CD14-positive monocyte (primary cell): Measurements from ENCODE around the gene MYORG. TPM values are rescaled to one million over a fixed set of nuclear protein-coding genes. Genes with fewer than 3 reads are reported as not detected.

Experiments used
- DNase-seq, 3 donors: peaks; one replicate each; pipeline ENCODE4 v3.0.0-alpha.2; 2011 to 2022
- H2AFZ ChIP-seq: 2 replicates; pipeline ENCODE4 v1.6.0; 2012; ENCODE audit warnings: mild to moderate bottlenecking, low read depth, low read length, inconsistent platforms; ENCODE audit not compliant: insufficient read depth, poor library complexity, severe bottlenecking
- H3K27ac ChIP-seq, 2 donors: 1 replicate in 1 of 2; 2 replicates in 1 of 2; pipeline ENCODE4 v1.5.1; 2012 to 2013; ENCODE audit warnings: low read length in 2 of 2, control low read depth in 1 of 2, inconsistent platforms in 1 of 2, low read depth in 1 of 2, mild to moderate bottlenecking in 1 of 2
- H3K27me3 ChIP-seq, 2 donors: one replicate each; pipeline versions ENCODE4 v1.6.0 to v1.6.1; 2011 to 2013; ENCODE audit warnings: low read length in 2 of 2; ENCODE audit not compliant: control insufficient read depth in 2 of 2, insufficient read depth in 2 of 2
- H3K36me3 ChIP-seq, 2 donors: replicated peaks in 1 of 2; 1 replicate in 1 of 2; 2 replicates in 1 of 2; pipeline versions ENCODE4 v1.5.1 to v1.6.1; 2012 to 2013; ENCODE audit warnings: low read length in 2 of 2, control low read depth in 1 of 2, inconsistent platforms in 1 of 2, mild to moderate bottlenecking in 1 of 2; ENCODE audit not compliant: insufficient read depth in 2 of 2, control insufficient read depth in 1 of 2
- H3K4me1 ChIP-seq, 2 donors: 1 replicate in 1 of 2; 2 replicates in 1 of 2; pipeline versions ENCODE4 v1.5.1 to v1.6.1; 2012 to 2013; ENCODE audit warnings: low read length in 2 of 2, control low read depth in 1 of 2, inconsistent platforms in 1 of 2, mild to moderate bottlenecking in 1 of 2, moderate library complexity in 1 of 2; ENCODE audit not compliant: insufficient read depth in 2 of 2, control insufficient read depth in 1 of 2
- H3K4me2 ChIP-seq: replicated peaks from 2 replicates; pipeline ENCODE3; 2012; ENCODE audit warnings: low read length, moderate library complexity, mild to moderate bottlenecking; ENCODE audit not compliant: poor library complexity, severe bottlenecking; ENCODE audit errors: extremely low read depth
- H3K4me3 ChIP-seq, 3 experiments: fragments of 200-600 bp in 1 of 3; sonication (generic) in 1 of 3; replicated peaks in 1 of 3; 1 replicate in 2 of 3; 2 replicates in 1 of 3; pipeline ENCODE4 v1.5.1; 2011 to 2013; ENCODE audit warnings: low read length in 3 of 3, mild to moderate bottlenecking in 3 of 3, control low read depth in 2 of 3, low read depth in 2 of 3, inconsistent platforms in 1 of 3, moderate library complexity in 1 of 3
- H3K79me2 ChIP-seq: 2 replicates; pipeline ENCODE4 v1.6.0; 2012; ENCODE audit warnings: mild to moderate bottlenecking, control low read depth, inconsistent platforms, low read length, moderate library complexity; ENCODE audit not compliant: insufficient read depth
- H3K9ac ChIP-seq: 2 replicates; pipeline ENCODE4 v1.6.0; 2017; ENCODE audit warnings: low read length, mild to moderate bottlenecking; ENCODE audit not compliant: insufficient read depth, poor library complexity, severe bottlenecking
- H3K9me3 ChIP-seq, 2 donors: replicated peaks in 1 of 2; 1 replicate in 1 of 2; 2 replicates in 1 of 2; pipeline versions ENCODE4 v1.5.1 to v1.6.1; 2012 to 2013; ENCODE audit warnings: low read length in 2 of 2, control low read depth in 1 of 2; ENCODE audit not compliant: control insufficient read depth in 1 of 2, insufficient read depth in 1 of 2
- H4K20me1 ChIP-seq: 2 replicates; pipeline ENCODE4 v1.6.0; 2012; ENCODE audit warnings: mild to moderate bottlenecking, low read length, control low read depth, moderate library complexity; ENCODE audit not compliant: insufficient read depth
- H3K27ac Mint-ChIP-seq, 7 donors: one replicate each; pipeline ENCODE4 v1.8.0; 2020; ENCODE audit warnings: mild to moderate bottlenecking in 7 of 7, mixed read lengths in 7 of 7, moderate library complexity in 6 of 7, inconsistent platforms in 2 of 7
- H3K27me3 Mint-ChIP-seq, 3 donors: one replicate each; pipeline ENCODE4 v1.8.0; 2021 to 2022; ENCODE audit warnings: low read depth in 3 of 3, mild to moderate bottlenecking in 3 of 3, mixed read lengths in 3 of 3, moderate library complexity in 3 of 3, inconsistent platforms in 1 of 3
- H3K36me3 Mint-ChIP-seq, 2 donors: one replicate each; pipeline ENCODE4 v1.8.0; 2020; ENCODE audit warnings: mixed read lengths in 2 of 2, inconsistent platforms in 1 of 2, mild to moderate bottlenecking in 1 of 2
- H3K4me1 Mint-ChIP-seq: one replicate; pipeline ENCODE4 v1.8.0; 2020; ENCODE audit warnings: mild to moderate bottlenecking, mixed read lengths
- H3K4me3 Mint-ChIP-seq, 2 donors: one replicate each; pipeline ENCODE4 v1.8.0; 2020; ENCODE audit warnings: mild to moderate bottlenecking in 2 of 2, mixed read lengths in 2 of 2, moderate library complexity in 1 of 2
- H3K9me3 Mint-ChIP-seq, 7 donors: one replicate each; pipeline ENCODE4 v1.8.0; 2020 to 2022; ENCODE audit warnings: mixed read lengths in 7 of 7, mild to moderate bottlenecking in 6 of 7, moderate library complexity in 6 of 7, inconsistent platforms in 2 of 7
- WGBS: methylation state at CpG from one replicate; pipeline ENCODE4 v1.1.5; 2013; ENCODE audit warnings: missing lambda C conversion rate; ENCODE audit not compliant: insufficient coverage; 5-methylcytosine and 5-hydroxymethylcytosine counted together
- intact Hi-C, 2 donors: fragments of 100-400 bp; cut with micrococcal nuclease; formaldehyde crosslinking; loops; one replicate each; pipeline versions ENCODE4 v1.15.0 to v1.15.1; 2023
- polyA minus RNA-seq: library from RNA; depleted of rRNA, polyadenylated mRNA; stranded (reverse); fragments of >200 nt; gene quantifications from 2 replicates; pipeline ENCODE4 v1.2.3, GENCODE V29; 2012
- polyA plus RNA-seq, 3 donors: library from polyadenylated mRNA; depleted of rRNA in 1 of 3; unstranded in 2 of 3; stranded (reverse) in 1 of 3; fragments of 300-500 nt in 2 of 3; fragments of >200 nt in 1 of 3; fragmentation: Illumina TruSeq in 2 of 3; gene quantifications; 1 replicate in 2 of 3; 2 replicates in 1 of 3; pipeline ENCODE4 v1.2.3, GENCODE V29; 2012 to 2021
- total RNA-seq, 12 experiments: library from RNA in 1 of 12; stranded (reverse) in 1 of 12; fragments of 120-200 nt in 1 of 12; gene quantifications; one replicate each; pipeline ENCODE4 v1.2.4 and lab custom pipeline; 2013 to 2026; ENCODE audit warnings: mixed read lengths in 6 of 12, inconsistent platforms in 1 of 12
- TF ChIP-seq, protein P1 (sequence below): fragments of 200-600 bp; IDR thresholded peaks from one replicate; pipeline ENCODE4 v1.8.0; 2022; ENCODE audit warnings: antibody characterized with exemption, mild to moderate bottlenecking

Gene MYORG
- 0.04 TPM for total RNA-seq (2013)
- polyA plus RNA-seq (under 1 TPM in 2 of 3 donors, not detected in 1; 0.01 to 0.05 TPM), polyA minus RNA-seq (under 0.01 and 0.08 TPM in 2 replicates), total RNA-seq (lab: John Stamatoyannopoulos, UW) (0.06 to 1.9 (median 0.41) reads per million in 11 experiments)

DNA sequence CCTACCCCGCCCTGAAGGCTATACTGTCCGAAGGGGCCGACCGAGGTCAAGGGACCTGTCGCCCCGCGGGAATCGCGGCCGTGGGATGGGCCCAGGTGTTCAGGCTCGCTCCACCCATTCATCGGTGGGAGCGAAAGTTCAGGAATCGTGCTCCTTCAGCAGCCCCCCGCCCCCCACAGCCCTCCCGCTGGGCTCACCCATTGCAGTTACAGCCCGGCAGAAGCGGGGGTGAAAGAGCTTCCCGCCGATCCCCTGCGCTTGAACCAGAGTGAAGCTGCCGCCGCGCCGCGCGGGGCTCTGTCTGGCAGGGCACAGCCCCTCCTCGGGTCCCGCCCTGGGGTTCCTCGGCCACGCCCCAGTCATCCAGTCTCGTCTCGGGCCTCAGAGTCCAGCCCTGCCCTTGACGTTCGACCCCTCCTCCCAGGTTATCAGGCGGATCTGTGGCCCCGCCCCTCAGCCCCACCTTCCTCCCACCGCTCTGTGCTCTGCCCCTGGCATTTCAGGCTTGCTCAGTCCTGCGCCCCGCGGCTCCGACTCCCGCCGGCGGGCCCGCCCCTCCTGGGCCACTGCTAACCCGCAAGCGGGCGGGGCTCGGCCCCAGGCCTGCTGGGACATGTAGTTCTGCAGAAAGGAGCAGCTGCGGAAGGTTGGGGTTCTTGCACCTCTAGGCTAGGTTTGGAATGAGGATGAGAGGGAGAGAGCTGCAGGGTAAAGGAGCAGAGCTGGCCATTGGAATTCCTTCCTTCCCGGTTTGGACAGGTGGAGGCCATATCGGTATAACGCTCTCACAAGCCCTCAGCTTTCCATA, at the start of gene MYORG:
TSS of gene MYORG (minus strand) at position 303 of the 808 bp plus-strand sequence. CDS start 3,955 bp downstream, outside the sequence.
- Histone ChIP-seq H4K20me1 (no peaks in the 10 kb centered on the region), H3K4me1 (peaks cover 35 to 45% of the 10 kb centered on the region in 2 donors), H3K36me3 (no peaks in the 10 kb centered on the region), H3K4me3 (peak within 1 kb of the TSS; percentile 56 to 90 (median 74)), H3K9me3 (peaks cover 4 to 6% of the 10 kb centered on the region in 2 donors), H3K27ac (no peak within 1 kb of the TSS), H3K79me2 (no peaks in the 10 kb centered on the region), H3K27me3 (peaks cover 0 to 22% of the 10 kb centered on the region in 2 donors), H3K4me2 (peak within 1 kb of the TSS; percentile 92), H2AFZ (peak within 1 kb of the TSS; percentile 87), H3K9ac (peak within 1 kb of the TSS; percentile 61)
- H3K4me3 Mint-ChIP-seq: peak within 1 kb of the TSS; percentile 89 to 94
- intact Hi-C loops: loop anchor here (5.0 kb wide), 3 partner anchors 44 to 146 kb away; partner anchors contain the start of genes DNAI1 (in 1 of the 2), ENHO (in 1 of the 2) and FAM219A (in 1 of the 2)
- TF ChIP-seq, protein P1, sequence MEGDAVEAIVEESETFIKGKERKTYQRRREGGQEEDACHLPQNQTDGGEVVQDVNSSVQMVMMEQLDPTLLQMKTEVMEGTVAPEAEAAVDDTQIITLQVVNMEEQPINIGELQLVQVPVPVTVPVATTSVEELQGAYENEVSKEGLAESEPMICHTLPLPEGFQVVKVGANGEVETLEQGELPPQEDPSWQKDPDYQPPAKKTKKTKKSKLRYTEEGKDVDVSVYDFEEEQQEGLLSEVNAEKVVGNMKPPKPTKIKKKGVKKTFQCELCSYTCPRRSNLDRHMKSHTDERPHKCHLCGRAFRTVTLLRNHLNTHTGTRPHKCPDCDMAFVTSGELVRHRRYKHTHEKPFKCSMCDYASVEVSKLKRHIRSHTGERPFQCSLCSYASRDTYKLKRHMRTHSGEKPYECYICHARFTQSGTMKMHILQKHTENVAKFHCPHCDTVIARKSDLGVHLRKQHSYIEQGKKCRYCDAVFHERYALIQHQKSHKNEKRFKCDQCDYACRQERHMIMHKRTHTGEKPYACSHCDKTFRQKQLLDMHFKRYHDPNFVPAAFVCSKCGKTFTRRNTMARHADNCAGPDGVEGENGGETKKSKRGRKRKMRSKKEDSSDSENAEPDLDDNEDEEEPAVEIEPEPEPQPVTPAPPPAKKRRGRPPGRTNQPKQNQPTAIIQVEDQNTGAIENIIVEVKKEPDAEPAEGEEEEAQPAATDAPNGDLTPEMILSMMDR: no peak
- peak within 1 kb of the TSS in 6 of 7 donors; percentile 54 to 80 (median 71) for H3K27ac Mint-ChIP-seq
- H3K27me3 Mint-ChIP-seq: peaks cover 27 to 46% (median 30%) of the 10 kb centered on the region in 3 donors
- H3K36me3 Mint-ChIP-seq: peaks cover 0 to 6% of the 10 kb centered on the region in 2 donors
- DNase-seq: peak; percentile 59 to 71 (median 67)
- under 1% methylated on average over 50 of the region's 54 CpGs for WGBS
- peaks cover 2 to 8% (median 6%) of the 10 kb centered on the region in 7 donors for H3K9me3 Mint-ChIP-seq
- H3K4me1 Mint-ChIP-seq: peaks cover 39% of the 10 kb centered on the region

GRCh38 chr9:34419716-34420504, 43.2 kb upstream of the MYORG start:
- intact Hi-C loops: no loop called here
- no peak overlapping the region for H3K4me3 Mint-ChIP-seq
- no peaks in the 10 kb centered on the region for H3K9me3 ChIP-seq
- no peaks in the 10 kb centered on the region for H3K9me3 Mint-ChIP-seq
- no peak overlapping the region for H3K4me3 ChIP-seq
- no peaks in the 10 kb centered on the region for H3K4me1 ChIP-seq
- H3K27me3 Mint-ChIP-seq: peaks cover 0 to 3% (median 1%) of the 10 kb centered on the region in 3 donors
- H2AFZ ChIP-seq: no peak overlapping the region
- no peaks in the 10 kb centered on the region for H3K27me3 ChIP-seq
- TF ChIP-seq, protein P1: no peak
- no peak for DNase-seq
- no peaks in the 10 kb centered on the region for H3K79me2 ChIP-seq
- peaks cover 0 to 5% of the 10 kb centered on the region in 2 donors for H3K36me3 Mint-ChIP-seq
- no peaks in the 10 kb centered on the region for H4K20me1 ChIP-seq
- H3K9ac ChIP-seq: no peak overlapping the region
- no peak overlapping the region for H3K27ac ChIP-seq
- H3K4me1 Mint-ChIP-seq: no peaks in the 10 kb centered on the region
- no peak overlapping the region for H3K4me2 ChIP-seq
- H3K36me3 ChIP-seq: no peaks in the 10 kb centered on the region
- no peak overlapping the region for H3K27ac Mint-ChIP-seq
- WGBS: 100% methylated on average over 1 of the region's 4 CpGs
